Hepatocyte (in vitro differentiated cells): ENCODE results near the gene ECE1. TPM values are rescaled to one million over a fixed set of nuclear protein-coding genes. Genes with fewer than 3 reads are reported as not detected.
A peak's percentile ranks its signal among the peaks of the same experiment; 100 is the strongest.

Source experiments
- DNase-seq: peaks from one replicate; pipeline ENCODE4 v3.0.0-alpha.2; 2016; ENCODE audit warnings: low spot score
- H2AFZ ChIP-seq: fragments of 200-600 bp; sonication (generic); 2 replicates; pipeline ENCODE4 v1.6.0; 2016; ENCODE audit warnings: antibody characterized with exemption, mild to moderate bottlenecking
- H3K27ac ChIP-seq: fragments of 200-600 bp; sonication (generic); 2 replicates; pipeline ENCODE4 v1.5.1; 2016; ENCODE audit warnings: mild to moderate bottlenecking
- H3K27me3 ChIP-seq: fragments of 200-600 bp; sonication (generic); 2 replicates; pipeline ENCODE4 v1.6.1; 2016
- H3K36me3 ChIP-seq: fragments of 200-600 bp; sonication (generic); replicated peaks from 2 replicates; pipeline ENCODE4 v1.5.1; 2016; ENCODE audit warnings: low read depth; ENCODE audit not compliant: insufficient read depth
- H3K4me1 ChIP-seq: fragments of 200-600 bp; sonication (generic); 2 replicates; pipeline ENCODE4 v1.5.1; 2016; ENCODE audit warnings: mild to moderate bottlenecking, moderate library complexity; ENCODE audit not compliant: insufficient read depth
- H3K4me2 ChIP-seq: fragments of 200-600 bp; sonication (generic); 2 replicates; pipeline ENCODE4 v1.6.0; 2016
- H3K4me3 ChIP-seq: fragments of 200-600 bp; sonication (generic); 2 replicates; pipeline ENCODE4 v1.5.1; 2016; ENCODE audit warnings: mild to moderate bottlenecking
- H3K79me2 ChIP-seq: fragments of 200-600 bp; sonication (generic); 2 replicates; pipeline ENCODE4 v1.6.0; 2017; ENCODE audit warnings: mild to moderate bottlenecking
- H3K9me2 ChIP-seq: fragments of 200-600 bp; sonication (generic); replicated peaks from 2 replicates; pipeline ENCODE4 v1.6.0; 2017; ENCODE audit warnings: mild to moderate bottlenecking; ENCODE audit not compliant: insufficient read depth
- H3K9me3 ChIP-seq: fragments of 200-600 bp; sonication (generic); 2 replicates; pipeline ENCODE4 v1.5.1; 2016; ENCODE audit warnings: low read depth, mild to moderate bottlenecking
- H4K20me1 ChIP-seq: fragments of 200-600 bp; sonication (generic); 2 replicates; pipeline ENCODE4 v1.6.0; 2016; ENCODE audit warnings: mild to moderate bottlenecking; ENCODE audit not compliant: insufficient read depth, poor library complexity, severe bottlenecking
- CTCF ChIP-seq: fragments of 200-600 bp; sonication (generic); IDR thresholded peaks from 2 replicates; pipeline ENCODE4 v1.5.1; 2016; ENCODE audit warnings: antibody characterized with exemption, mild to moderate bottlenecking; ENCODE audit not compliant: poor library complexity
- EZH2 ChIP-seq: fragments of 200-600 bp; sonication (generic); IDR thresholded peaks from 2 replicates; pipeline ENCODE4 v1.6.1; 2016; ENCODE audit warnings: antibody characterized with exemption, mild to moderate bottlenecking, borderline replicate concordance
- EZH2phosphoT487 ChIP-seq: fragments of 200-600 bp; sonication (generic); IDR thresholded peaks from one replicate; pipeline ENCODE4 v1.6.1; 2018; ENCODE audit warnings: antibody characterized with exemption, mild to moderate bottlenecking, low read depth, moderate library complexity; ENCODE audit not compliant: unreplicated experiment, severe bottlenecking
- WGBS: methylation state at CpG from one replicate; pipeline ENCODE4 v1.1.6; 2016; ENCODE audit warnings: low lambda C conversion rate; ENCODE audit errors: missing lambda C conversion rate; 5-methylcytosine and 5-hydroxymethylcytosine counted together
- polyA plus RNA-seq: library from polyadenylated mRNA; unstranded; fragments of >200 nt; fragmentation: Nextera tagmentation; extraction: Ambion mirVana; gene quantifications from 2 replicates; pipeline ENCODE4 v1.2.1, GENCODE V29; 2016
- total RNA-seq: library from RNA; depleted of rRNA; stranded (reverse); fragments of >200 nt; gene quantifications from 2 replicates; pipeline ENCODE4 v1.2.3, GENCODE V29; 2014

ECE1 gene
- total and polyA plus RNA-seq, 2 experiments from 2014 or later = 60.8 to 90.6 TPM

DNA sequence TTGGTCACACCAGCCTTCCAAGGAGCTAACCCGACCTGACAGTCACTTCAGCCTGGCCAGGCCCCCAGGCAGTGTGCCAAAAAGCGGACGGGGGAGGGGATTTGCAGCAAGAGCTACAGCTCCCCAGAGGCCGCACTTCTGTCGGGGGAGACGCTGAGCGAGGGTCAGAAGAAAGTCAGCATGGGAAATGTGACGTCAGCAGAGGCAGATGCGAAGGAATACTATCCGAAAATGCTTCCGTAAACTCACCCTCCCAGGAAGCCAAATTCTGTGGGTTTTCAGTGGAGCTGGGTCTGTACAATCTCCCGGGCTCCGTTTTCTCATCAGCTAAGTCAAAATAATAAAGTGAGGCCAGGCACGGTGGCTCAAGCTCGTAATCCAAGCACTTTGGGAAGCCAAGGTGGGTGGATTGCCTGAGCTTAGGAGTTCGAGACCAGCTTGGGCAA lies 28.5 kb upstream of the ECE1 start:
- Histone ChIP-seq H2AFZ (no peak overlapping the region), H3K4me1 (peaks cover 73% of the 10 kb centered on the region), H3K9me3 (no peaks in the 10 kb centered on the region), H3K27me3 (no peaks in the 10 kb centered on the region), H3K4me2 (peak overlapping the region; percentile 65), H3K36me3 (no peaks in the 10 kb centered on the region), H3K27ac (peak overlapping the region; percentile 91), H3K4me3 (no peak overlapping the region), H3K79me2 (peaks cover 82% of the 10 kb centered on the region), H3K9me2 (no peaks in the 10 kb centered on the region), H4K20me1 (no peaks in the 10 kb centered on the region)
- DNase-seq = peak; percentile 84
- WGBS = 47% methylated on average over 16 of the region's 16 CpGs
- no peak for TF ChIP-seq CTCF
- TF ChIP-seq EZH2 = no peak
- no peak for TF ChIP-seq EZH2phosphoT487

GRCh38 chr1:21318057-21318713 lies 27.9 kb upstream of the ECE1 start:
- TF ChIP-seq CTCF (no peak), EZH2 (no peak), EZH2phosphoT487 (no peak)
- Histone ChIP-seq H3K4me3 (no peak overlapping the region), H3K4me2 (no peak overlapping the region), H4K20me1 (no peaks in the 10 kb centered on the region), H3K79me2 (peaks cover 82% of the 10 kb centered on the region), H3K36me3 (no peaks in the 10 kb centered on the region), H3K9me3 (no peaks in the 10 kb centered on the region), H3K9me2 (no peaks in the 10 kb centered on the region), H3K27me3 (no peaks in the 10 kb centered on the region), H3K4me1 (peaks cover 74% of the 10 kb centered on the region), H2AFZ (no peak overlapping the region), H3K27ac (peak overlapping the region; percentile 91)
- WGBS = 90% methylated on average over 13 of the region's 13 CpGs
- no peak for DNase-seq

DNA sequence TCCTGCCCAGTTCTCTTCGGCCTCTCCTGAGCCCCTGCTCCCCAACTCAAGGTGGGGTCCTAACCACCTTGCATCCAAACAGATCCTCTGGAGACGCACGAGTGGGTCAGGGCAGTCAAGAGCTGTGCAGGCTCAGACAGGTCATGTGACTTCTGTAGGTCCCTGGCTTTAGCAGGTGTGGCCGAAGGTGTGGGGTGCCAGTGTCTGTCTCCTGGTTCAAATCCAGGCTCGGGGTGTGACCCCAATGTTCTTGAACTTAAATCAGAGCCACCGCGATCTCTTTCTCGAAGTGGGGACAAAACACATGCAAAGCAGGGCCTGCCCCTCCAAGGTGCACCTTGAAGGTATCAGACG lies 27.4 kb upstream of the ECE1 start:
- H3K4me1 ChIP-seq = peaks cover 71% of the 10 kb centered on the region
- peak overlapping the region; percentile 91 for H3K27ac ChIP-seq
- H3K9me3 ChIP-seq = no peaks in the 10 kb centered on the region
- no peaks in the 10 kb centered on the region for H3K9me2 ChIP-seq
- no peak for DNase-seq
- no peaks in the 10 kb centered on the region for H4K20me1 ChIP-seq
- peak overlapping the region; percentile 42 for H3K4me2 ChIP-seq
- H3K36me3 ChIP-seq = no peaks in the 10 kb centered on the region
- H2AFZ ChIP-seq = no peak overlapping the region
- peaks cover 82% of the 10 kb centered on the region for H3K79me2 ChIP-seq
- H3K27me3 ChIP-seq = no peaks in the 10 kb centered on the region
- H3K4me3 ChIP-seq = no peak overlapping the region
- WGBS = 90% methylated on average over 9 of the region's 9 CpGs
- TF ChIP-seq EZH2 (no peak), EZH2phosphoT487 (no peak), CTCF (no peak)
